ENCODE data around the gene RABL6.

- TF ChIP-seq EZH2 (IDR thresholded peaks at IDR 0.05; ENCODE audit: low read length, missing control alignments) (no peak), CTCF (conservative IDR thresholded peaks at IDR 0.05 in 1 of 2, IDR thresholded peaks at IDR 0.05 in 1 of 2; ENCODE audit: low read depth in 1 of 2, low read length in 2 of 2) (no peak)
These were observed 25.3 kb upstream of the RABL6 start for GRCh38 chr9:136782452-136782851.
